Endothelial cell of umbilical vein (primary cell): ENCODE measurements around the gene SIGLEC10. TPM values are rescaled to one million over a fixed set of nuclear protein-coding genes. Genes with fewer than 3 reads are reported as not detected.

Experiments used
- BruUV-seq: library from RNA; stranded (reverse); fragments of 400-500 nt; replicated peaks from 2 replicates; lab custom pipeline; 2021; lab: Mats Ljungman, UMichigan
- CTCF ChIA-PET: fragments of 300-600, 350-600 bp; sonication (Branson Sonifier 250); formaldehyde crosslinking; loops from one replicate; lab custom pipeline; 2021; ENCODE audit warnings: antibody characterized with exemption, inconsistent platforms; lab: Charles Lee
- POLR2A ChIA-PET: fragments of 300-600, 350-600 bp; sonication (Branson Sonifier 250); formaldehyde crosslinking; loops from one replicate; lab custom pipeline; 2021; ENCODE audit warnings: antibody characterized with exemption, inconsistent platforms; lab: Charles Lee
- DNase-seq: peaks from one replicate; pipeline ENCODE4 v3.0.0-alpha.2; 2011; ENCODE audit warnings: low read depth, low spot score
- FAIRE-seq: peaks from 2 replicates; lab custom pipeline; 2011; peaks lifted over from hg19 to GRCh38; lab: Jason Lieb, UNC
- H2AFZ ChIP-seq: 2 replicates; pipeline ENCODE4 v1.6.0; 2012; ENCODE audit warnings: low read depth, low read length, control low read depth, inconsistent platforms
- H3K27ac ChIP-seq: 2 replicates; pipeline ENCODE4 v1.5.1; 2011; ENCODE audit warnings: low read depth, mild to moderate bottlenecking, control low read depth, low read length, moderate library complexity; ENCODE audit not compliant: insufficient read depth
- H3K27me3 ChIP-seq, 2 experiments: 2 replicates each; pipeline versions ENCODE4 v1.6.0 to v1.6.1; 2011; ENCODE audit warnings: low read length in 2 of 2, mixed read lengths in 1 of 2; ENCODE audit not compliant: control insufficient read depth in 2 of 2, insufficient read depth in 2 of 2
- H3K36me3 ChIP-seq, 2 experiments: 2 replicates in 1 of 2; 3 replicates in 1 of 2; pipeline ENCODE4 v1.5.1; 2011; ENCODE audit warnings: low read length in 2 of 2, mild to moderate bottlenecking in 1 of 2, moderate library complexity in 1 of 2; ENCODE audit not compliant: control insufficient read depth in 2 of 2, insufficient read depth in 2 of 2; ENCODE audit errors: extremely low read depth in 1 of 2
- H3K4me1 ChIP-seq: 3 replicates; pipeline ENCODE4 v1.5.1; 2011; ENCODE audit warnings: mild to moderate bottlenecking, low read length; ENCODE audit not compliant: control insufficient read depth, insufficient read depth; ENCODE audit errors: extremely low read depth
- H3K4me2 ChIP-seq: 2 replicates; pipeline ENCODE4 v1.6.1; 2011; ENCODE audit warnings: low read length, control low read depth, mixed read lengths; ENCODE audit not compliant: insufficient read depth
- H3K4me3 ChIP-seq, 3 experiments: fragments of 200-600 bp in 1 of 3; sonication (generic), shearing (Covaris generic) in 1 of 3; replicated peaks in 1 of 3; 2 replicates each; pipeline ENCODE4 v1.5.1; 2011 to 2016; ENCODE audit warnings: control low read depth in 3 of 3, low read length in 3 of 3, mild to moderate bottlenecking in 2 of 3, inconsistent platforms in 1 of 3, low read depth in 1 of 3, moderate library complexity in 1 of 3; ENCODE audit not compliant: insufficient read depth in 1 of 3
- H3K79me2 ChIP-seq: 2 replicates; pipeline ENCODE4 v1.6.0; 2012; ENCODE audit warnings: low read length, inconsistent platforms; ENCODE audit not compliant: control insufficient read depth, insufficient read depth
- H3K9ac ChIP-seq: replicated peaks from 2 replicates; pipeline ENCODE3; 2011; ENCODE audit warnings: low read length, control low read depth; ENCODE audit not compliant: insufficient read depth; ENCODE audit errors: extremely low read depth
- H3K9me1 ChIP-seq: replicated peaks from 3 replicates; pipeline ENCODE4 v1.6.0; 2011; ENCODE audit warnings: mild to moderate bottlenecking, low read length; ENCODE audit not compliant: control insufficient read depth, insufficient read depth; ENCODE audit errors: extremely low read depth
- H3K9me3 ChIP-seq: replicated peaks from 2 replicates; pipeline ENCODE4 v1.5.1; 2012; ENCODE audit warnings: low read length, inconsistent platforms; ENCODE audit not compliant: control insufficient read depth, insufficient read depth
- H4K20me1 ChIP-seq: replicated peaks from 2 replicates; pipeline ENCODE3; 2011; ENCODE audit warnings: mild to moderate bottlenecking, low read length; ENCODE audit not compliant: control insufficient read depth, insufficient read depth; ENCODE audit errors: extremely low read depth
- CTCF ChIP-seq, 2 donors: IDR thresholded peaks; 1 replicate in 1 of 2; 2 replicates in 1 of 2; pipeline ENCODE4 v1.5.1; 2011; ENCODE audit warnings: low read length in 2 of 2, mild to moderate bottlenecking in 2 of 2, moderate library complexity in 2 of 2, control low read depth in 1 of 2, inconsistent platforms in 1 of 2, low read depth in 1 of 2; ENCODE audit not compliant: insufficient read depth in 1 of 2; ENCODE audit errors: extremely low read depth in 1 of 2
- EZH2 ChIP-seq: IDR thresholded peaks from 2 replicates; pipeline ENCODE4 v1.6.1; 2012; ENCODE audit warnings: borderline replicate concordance, low read depth, mild to moderate bottlenecking, moderate library complexity, low read length, inconsistent platforms; ENCODE audit not compliant: severe bottlenecking
- FOS ChIP-seq: IDR thresholded peaks from 2 replicates; pipeline ENCODE4 v1.6.1; 2011; ENCODE audit warnings: mild to moderate bottlenecking, low read length, moderate library complexity, borderline replicate concordance; ENCODE audit not compliant: insufficient read depth
- GATA2 ChIP-seq: IDR thresholded peaks from 2 replicates; pipeline ENCODE4 v1.7.0; 2011; ENCODE audit warnings: low read depth, mild to moderate bottlenecking, moderate library complexity, mixed read lengths, low read length; ENCODE audit not compliant: insufficient read length, insufficient read depth
- JUN ChIP-seq: IDR thresholded peaks from 2 replicates; pipeline ENCODE4 v1.6.1; 2011; ENCODE audit warnings: borderline replicate concordance, low read depth; ENCODE audit not compliant: insufficient read length, insufficient read depth
- MAX ChIP-seq: IDR thresholded peaks from 2 replicates; pipeline ENCODE4 v1.6.1; 2011; ENCODE audit not compliant: insufficient read depth, insufficient read length
- MYC ChIP-seq: IDR thresholded peaks from one replicate; pipeline ENCODE4 v1.6.1; 2011; ENCODE audit warnings: mild to moderate bottlenecking, low read depth, low read length
- POLR2A ChIP-seq: IDR thresholded peaks from 2 replicates; pipeline ENCODE4 v1.6.1; 2012; ENCODE audit warnings: low read depth, mild to moderate bottlenecking, control low read depth, low read length
- POLR2AphosphoS5 ChIP-seq: IDR thresholded peaks from 2 replicates; pipeline ENCODE4 v1.6.1; 2012; ENCODE audit warnings: low read depth, mild to moderate bottlenecking, control low read depth, low read length, moderate library complexity; ENCODE audit not compliant: insufficient read depth
- dilution Hi-C: fragments of 300-500 bp; cut with MboI; formaldehyde crosslinking; loops from one replicate; pipeline ENCODE4 v1.15.0; 2019; ENCODE audit warnings: low sequenced_read_pairs; ENCODE audit not compliant: extremely low pct_ligation_motif_present
- intact Hi-C: fragments of 100-400 bp; cut with micrococcal nuclease; formaldehyde crosslinking; loops from one replicate; pipeline ENCODE4 v1.10.0; 2022
- polyA plus RNA-seq, 4 experiments: library from polyadenylated mRNA; depleted of rRNA in 3 of 4; stranded (reverse) in 3 of 4; unstranded in 1 of 4; fragments of >200 nt; gene quantifications; 2 replicates each; pipeline versions ENCODE4 v1.2.1 to v1.2.3, GENCODE V29; 2011 to 2012; ENCODE audit warnings: missing spikeins in 1 of 4
- total RNA-seq: library from RNA; stranded (reverse); gene quantifications from 2 replicates; pipeline ENCODE4 v1.2.3, GENCODE V29; 2021

Gene SIGLEC10
- total and polyA plus RNA-seq, 2 donors (not counting 3 experiments of a cell fraction or from before 2014, with no cell fraction given) = not detected

- Histone ChIP-seq H3K4me3 (no peak overlapping the region), H3K27ac (no peak overlapping the region), H3K9me3 (no peaks in the 10 kb centered on the region), H3K27me3 (no peaks in the 10 kb centered on the region), H3K4me2 (no peak overlapping the region), H3K79me2 (no peaks in the 10 kb centered on the region), H4K20me1 (no peaks in the 10 kb centered on the region), H3K4me1 (peaks cover 8% of the 10 kb centered on the region), H3K9ac (no peak overlapping the region), H3K36me3 (no peaks in the 10 kb centered on the region), H3K9me1 (no peaks in the 10 kb centered on the region), H2AFZ (no peak overlapping the region)
- dilution Hi-C loops (no loop called here), intact Hi-C loops (no loop called here)
- no peak for TF ChIP-seq EZH2
- no peak for TF ChIP-seq JUN
- no peak for TF ChIP-seq FOS
- TF ChIP-seq POLR2A = no peak
- no peak for TF ChIP-seq MYC
- no peak for TF ChIP-seq POLR2AphosphoS5
- no peak for TF ChIP-seq GATA2
- TF ChIP-seq CTCF (IDR thresholded peaks at IDR 0.05; ENCODE audit: extremely low read depth in 1 of 2, insufficient read depth in 1 of 2, low read depth in 1 of 2, low read length in 2 of 2) = no peak
- TF ChIP-seq MAX = no peak
- POLR2A ChIA-PET = no interaction called here
- DNase-seq (no peak), FAIRE-seq (no peak)
- CTCF ChIA-PET = interaction anchor here (0.7 to 2.4 kb wide), 5 partner anchors 9 to 261 kb away, joined by 3 to 6 read pairs (median 4); partner anchors contain the start of gene LIM2
- no TSS peak for BruUV-seq
Observed at GRCh38 chr19:51396175-51396574, 21.3 kb downstream of the SIGLEC10 start.
